Gastroesophageal sphincter (tissue), 3 donors: ENCODE measurements around the gene ZNF212.

Experiments
- POLR2A ChIP-seq, 2 donors: fragments of 450-650 bp; IDR thresholded peaks; one replicate each; pipeline ENCODE4 v1.6.1; 2017; ENCODE audit warnings: antibody characterized with exemption in 2 of 2, mild to moderate bottlenecking in 2 of 2, moderate library complexity in 1 of 2
- TF ChIP-seq, protein P1 (sequence below), 4 experiments: fragments of 200-600 bp in 2 of 4; fragments of 450-650 bp in 2 of 4; sonication (generic) in 1 of 4; IDR thresholded peaks; one replicate each; pipeline ENCODE4 v1.5.1; 2017 to 2019; ENCODE audit warnings: antibody characterized with exemption in 4 of 4, mild to moderate bottlenecking in 2 of 4, moderate library complexity in 2 of 4

DNA sequence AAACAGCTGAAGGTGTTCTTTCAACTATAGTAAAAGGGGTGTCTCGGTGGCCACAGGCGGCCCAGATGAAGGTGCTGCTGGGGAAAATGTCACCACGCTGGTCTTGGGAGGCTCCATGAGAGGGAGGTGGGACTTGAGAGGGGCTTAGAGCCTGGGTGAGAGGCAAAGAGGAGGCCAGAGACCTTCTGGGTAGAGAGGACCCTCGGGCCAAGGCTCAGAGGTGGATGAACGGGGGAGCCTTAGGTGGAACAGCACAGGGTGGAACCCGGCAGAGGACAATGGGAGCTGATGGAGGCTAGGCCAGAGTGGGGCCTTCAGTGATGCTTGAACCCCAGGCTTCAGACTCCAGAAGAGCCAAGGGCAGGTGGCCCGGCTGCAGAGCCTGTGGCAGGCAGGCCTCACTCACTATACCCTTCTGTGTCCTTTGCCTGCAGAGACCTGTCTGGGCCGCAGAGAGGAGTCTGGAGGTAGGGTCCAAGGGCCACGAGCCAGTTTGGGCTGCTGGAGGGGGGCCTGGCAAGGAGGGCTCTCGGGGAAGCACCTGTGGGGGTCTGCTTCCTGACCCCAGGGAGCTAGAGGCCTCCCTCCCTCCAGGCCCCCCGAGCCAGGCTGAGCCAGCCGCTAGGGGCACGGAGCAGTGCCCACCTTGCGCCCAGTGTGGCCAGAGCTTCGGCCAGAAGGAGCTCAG lies 54.6 kb downstream of the ZNF212 start:
- TF ChIP-seq POLR2A (IDR thresholded peaks at IDR 0.05) = no peak
- TF ChIP-seq, protein P1, sequence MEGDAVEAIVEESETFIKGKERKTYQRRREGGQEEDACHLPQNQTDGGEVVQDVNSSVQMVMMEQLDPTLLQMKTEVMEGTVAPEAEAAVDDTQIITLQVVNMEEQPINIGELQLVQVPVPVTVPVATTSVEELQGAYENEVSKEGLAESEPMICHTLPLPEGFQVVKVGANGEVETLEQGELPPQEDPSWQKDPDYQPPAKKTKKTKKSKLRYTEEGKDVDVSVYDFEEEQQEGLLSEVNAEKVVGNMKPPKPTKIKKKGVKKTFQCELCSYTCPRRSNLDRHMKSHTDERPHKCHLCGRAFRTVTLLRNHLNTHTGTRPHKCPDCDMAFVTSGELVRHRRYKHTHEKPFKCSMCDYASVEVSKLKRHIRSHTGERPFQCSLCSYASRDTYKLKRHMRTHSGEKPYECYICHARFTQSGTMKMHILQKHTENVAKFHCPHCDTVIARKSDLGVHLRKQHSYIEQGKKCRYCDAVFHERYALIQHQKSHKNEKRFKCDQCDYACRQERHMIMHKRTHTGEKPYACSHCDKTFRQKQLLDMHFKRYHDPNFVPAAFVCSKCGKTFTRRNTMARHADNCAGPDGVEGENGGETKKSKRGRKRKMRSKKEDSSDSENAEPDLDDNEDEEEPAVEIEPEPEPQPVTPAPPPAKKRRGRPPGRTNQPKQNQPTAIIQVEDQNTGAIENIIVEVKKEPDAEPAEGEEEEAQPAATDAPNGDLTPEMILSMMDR (IDR thresholded peaks at IDR 0.05) = no peak
